GM18909 (cell line): Measurements from ENCODE around the gene DACH1.
"Not testable (repeated sequence)": the region's sequence is repeated elsewhere in the genome, so short reads cannot be mapped to it uniquely, and the experiment has no call there.

Experiments used
- ATAC-seq: cut with Tn5 transposase; IDR thresholded peaks from one replicate; pipeline ENCODE4 v1.9.1; 2021; ENCODE audit warnings: mild to moderate bottlenecking; ENCODE audit not compliant: unreplicated experiment, poor library complexity

The DACH1 gene

DNA sequence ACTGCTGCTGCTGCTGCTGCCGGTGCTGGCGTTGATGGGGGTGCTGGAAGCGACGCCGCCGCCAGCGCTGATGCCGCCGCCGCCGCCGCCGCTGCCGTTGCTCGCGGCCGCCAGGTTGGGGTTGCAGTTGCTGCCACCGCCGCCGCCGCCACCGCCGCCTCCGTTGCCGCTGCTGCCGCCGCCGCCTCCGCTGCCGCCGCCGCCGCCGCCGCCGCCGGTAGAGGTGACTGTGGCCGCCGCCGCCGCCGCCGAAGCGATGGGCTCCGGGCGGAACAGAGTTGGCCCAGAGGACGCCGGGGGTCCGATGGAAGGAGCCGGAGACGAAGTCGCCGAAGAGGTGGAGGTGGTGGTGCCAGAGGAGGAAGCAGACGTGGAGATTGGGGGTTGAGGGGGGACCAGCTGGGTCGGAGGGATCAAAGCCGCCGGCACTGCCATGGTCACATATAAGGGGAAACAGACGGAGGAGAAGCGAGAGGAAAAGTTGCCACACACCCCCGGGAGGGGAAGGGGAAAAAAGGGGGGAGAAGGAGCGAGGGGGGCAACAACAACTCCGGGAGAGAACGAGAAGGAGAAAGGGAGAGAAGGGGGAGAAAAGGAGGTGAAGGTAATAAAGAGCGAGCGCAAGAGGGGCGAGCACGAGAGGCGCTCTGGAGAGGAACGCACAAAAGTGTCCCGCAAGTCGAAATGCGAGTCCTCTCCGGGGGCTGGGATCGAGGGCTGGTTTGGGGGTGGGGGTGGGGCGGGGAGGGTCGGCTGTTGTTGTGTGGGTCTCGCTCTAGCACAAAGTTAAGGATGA is 471 bp downstream of the DACH1 start:
- peak; percentile 43 for ATAC-seq

DNA sequence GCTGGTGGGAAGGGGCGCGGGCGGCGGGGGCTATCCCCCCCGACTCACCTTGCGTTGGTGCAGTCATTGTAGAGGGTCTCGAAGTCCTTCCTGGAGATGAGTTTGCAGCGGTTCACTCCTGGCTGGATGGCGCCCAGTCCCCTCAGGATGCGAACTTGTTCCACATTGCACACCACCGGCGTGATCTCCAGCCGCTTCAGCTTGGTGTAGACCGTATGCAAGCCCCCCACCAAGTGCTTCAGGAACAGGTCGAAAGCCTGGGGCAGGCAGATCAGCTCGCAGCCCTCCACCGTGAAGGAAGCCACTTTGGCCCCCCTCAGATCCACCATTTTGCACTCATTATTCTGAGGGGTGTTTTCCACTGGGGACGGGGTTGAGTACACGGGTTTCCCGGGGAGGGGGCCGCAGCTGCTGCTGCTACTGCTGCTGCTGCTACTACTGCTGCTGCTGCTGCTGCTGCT is 1.1 kb downstream of the DACH1 start:
- ATAC-seq: peak; percentile 10

DNA sequence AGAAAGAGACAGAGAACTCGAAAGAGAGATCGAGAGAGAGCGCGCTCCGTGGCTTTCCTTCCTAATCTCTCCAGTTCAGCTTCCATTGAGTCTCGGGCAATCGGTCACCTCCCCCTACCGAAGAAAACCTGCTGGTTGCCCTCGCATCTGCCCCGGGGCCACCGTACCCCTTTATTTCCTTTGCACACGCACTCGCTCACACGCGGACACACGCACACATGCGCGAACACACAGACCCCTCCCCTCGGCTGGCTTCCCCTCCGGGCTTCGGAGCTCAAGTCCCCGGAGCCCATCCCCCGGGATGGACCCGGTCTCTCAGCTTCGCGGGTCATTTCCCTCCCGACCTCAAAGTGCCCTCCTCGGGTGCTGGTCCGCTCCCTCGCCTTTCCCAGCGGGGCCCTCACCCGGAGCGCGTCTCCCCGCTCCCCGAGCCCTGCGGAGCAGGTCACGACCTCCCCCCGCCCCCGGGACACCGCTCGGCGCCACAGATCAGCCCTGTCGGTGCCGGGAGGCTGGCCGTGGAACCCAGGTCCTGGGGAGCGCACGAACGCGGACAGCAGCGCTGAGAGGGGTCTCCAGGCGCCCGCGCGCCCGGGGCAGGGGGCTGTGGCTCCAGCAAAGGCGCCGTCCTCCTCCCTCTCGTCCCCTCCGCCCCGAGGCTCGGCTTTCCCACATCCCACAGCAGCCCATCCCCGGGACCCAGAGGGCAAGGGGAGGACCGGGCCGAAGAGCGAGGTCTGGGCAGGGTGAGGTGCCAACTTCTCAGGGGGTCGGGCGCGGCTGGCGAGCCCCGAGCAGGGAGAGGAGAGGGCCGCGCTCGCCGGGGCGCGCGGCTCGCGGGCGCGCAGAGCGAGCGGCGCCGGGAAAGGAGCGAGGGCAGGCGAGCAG is 1.8 kb downstream of the DACH1 start:
- ATAC-seq: peak; percentile 9

DNA sequence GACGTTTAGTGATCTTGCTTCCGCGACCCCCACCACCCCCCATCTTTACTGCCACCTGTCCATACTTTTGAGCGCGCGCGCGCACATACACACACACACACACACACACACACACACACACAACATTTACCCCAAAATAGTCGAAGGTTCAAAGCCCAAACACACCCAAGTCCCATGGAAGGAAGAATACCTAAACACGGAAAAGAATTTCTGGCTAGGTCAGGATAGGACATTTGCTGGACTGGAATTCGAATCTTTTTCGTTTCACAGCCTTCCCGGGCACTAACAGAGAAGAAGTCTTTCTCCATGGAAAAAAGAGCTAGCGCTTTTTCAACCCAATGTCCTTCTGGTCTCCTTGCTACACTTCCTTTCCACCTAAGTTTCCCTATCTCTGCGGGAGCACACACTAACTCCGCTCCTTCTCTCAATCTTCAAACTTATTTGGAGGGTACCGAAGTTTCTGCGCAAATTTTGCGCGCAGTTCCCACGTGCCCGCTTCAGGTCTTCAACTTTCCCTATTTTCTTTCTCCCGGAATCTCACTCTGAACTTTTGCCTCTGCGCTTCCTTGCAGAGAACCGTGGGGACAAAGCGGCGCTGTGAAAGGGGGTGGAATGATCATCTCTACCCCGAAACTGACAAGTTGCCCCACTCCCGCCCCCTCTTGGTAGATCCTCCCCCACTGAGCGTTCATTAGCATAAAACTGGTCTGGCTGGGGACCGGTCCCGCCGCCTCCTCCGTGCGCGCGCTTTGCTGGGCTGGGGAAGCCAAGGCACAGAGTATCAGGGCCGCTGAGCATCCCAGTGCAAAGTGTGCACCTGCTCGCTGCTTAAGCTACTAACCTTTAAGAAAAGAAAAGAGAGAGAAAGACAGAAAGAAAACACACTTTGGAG is 2.7 kb downstream of the DACH1 start:
- ATAC-seq: no peak

DNA sequence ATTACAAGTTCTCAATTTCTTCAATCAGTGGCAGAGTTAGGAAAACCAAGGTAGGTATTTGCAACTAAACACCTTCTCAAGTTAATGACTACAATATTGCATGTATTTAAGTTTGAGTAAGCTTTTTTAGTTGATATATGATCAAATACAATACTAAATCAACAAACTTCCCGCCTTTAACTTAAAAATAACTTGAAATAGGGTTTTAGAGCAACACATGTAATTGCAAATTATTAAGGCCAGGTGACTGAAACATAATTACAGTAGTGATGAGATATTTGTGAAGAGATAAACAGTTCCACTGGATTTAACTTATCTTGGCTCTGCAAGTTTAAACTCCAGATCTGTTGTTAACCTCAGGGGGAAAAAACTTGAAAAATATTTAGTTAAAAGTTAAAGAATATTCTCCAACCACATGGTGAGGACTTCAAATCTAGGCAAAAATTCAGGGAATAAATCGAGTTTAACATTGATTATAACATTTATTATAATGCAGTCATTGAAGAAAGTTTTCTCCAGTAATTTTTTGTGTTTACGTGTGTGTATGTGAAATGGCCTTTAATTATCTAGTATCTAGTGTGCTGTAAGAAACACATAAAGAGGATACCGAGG is 3.6 kb downstream of the DACH1 start:
- no peak for ATAC-seq

- no peak for ATAC-seq
These were observed 4.5 kb downstream of the DACH1 start for GRCh38 chr13:71862459-71862943.

- no peak for ATAC-seq
These were observed 5.1 kb downstream of the DACH1 start for GRCh38 chr13:71861769-71862458.

GRCh38 chr13:71860547-71861138 is 6.4 kb downstream of the DACH1 start:
- ATAC-seq: no peak

DNA sequence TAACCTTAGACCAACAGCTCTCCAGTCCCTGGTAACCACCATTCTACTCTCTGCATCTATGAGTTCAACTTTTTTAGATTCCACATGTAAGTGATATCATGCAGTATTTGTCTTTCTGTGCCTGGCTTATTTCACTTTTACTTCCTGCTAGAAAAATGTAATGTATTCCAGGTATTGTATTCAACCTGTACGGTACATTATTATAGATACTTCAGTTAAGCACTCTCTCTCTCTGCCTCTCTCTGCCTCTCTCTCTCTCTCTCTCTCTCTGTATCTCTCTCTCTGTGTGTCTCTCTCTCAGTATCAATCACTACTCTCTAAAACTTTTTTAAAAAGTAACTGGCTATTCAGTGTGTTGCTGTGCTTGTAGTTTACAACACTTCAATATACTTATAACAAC is 8.4 kb downstream of the DACH1 start:
- no peak for ATAC-seq

GRCh38 chr13:71856548-71857043 is 10.4 kb downstream of the DACH1 start:
- no peak for ATAC-seq

DNA sequence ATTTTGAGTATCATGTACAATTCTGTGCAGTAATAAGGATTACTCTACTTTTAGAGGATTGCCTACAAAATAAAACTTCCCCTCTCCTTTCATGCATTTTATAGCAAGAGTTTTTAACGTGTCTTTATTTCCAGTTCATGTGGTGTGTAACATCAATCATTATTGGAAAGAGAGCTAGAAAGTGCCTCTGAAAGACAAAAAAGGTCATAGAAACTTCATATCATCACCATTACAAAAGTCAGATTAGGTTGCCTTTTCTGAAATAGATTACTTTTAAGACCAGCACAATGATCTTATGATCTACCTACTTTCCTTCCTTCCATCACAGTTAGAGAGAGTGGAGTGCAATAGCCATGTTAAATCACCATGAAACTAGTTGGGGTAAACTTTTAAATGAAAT is 12.6 kb downstream of the DACH1 start:
- ATAC-seq: no peak

DNA sequence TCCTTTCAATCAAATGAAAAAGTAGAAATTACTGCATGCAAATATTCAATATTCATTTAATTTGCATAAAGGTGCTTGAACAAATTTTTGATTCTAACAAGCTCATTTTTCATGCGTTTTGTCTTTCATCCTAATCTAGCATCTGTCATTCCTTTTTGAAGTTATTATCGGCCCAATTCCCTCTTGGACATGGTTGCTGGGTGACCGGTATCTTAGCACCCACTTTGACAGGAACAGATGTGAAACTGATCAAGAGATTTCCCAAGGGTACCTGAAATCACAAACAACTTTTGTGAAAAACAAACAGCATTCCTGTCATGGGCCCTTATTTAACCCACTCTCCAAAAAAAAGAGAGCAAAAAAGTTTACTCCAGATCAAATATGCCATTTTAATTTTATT is 13.3 kb downstream of the DACH1 start:
- no peak for ATAC-seq

GRCh38 chr13:71852736-71853135 is 14.3 kb downstream of the DACH1 start:
- no peak for ATAC-seq

DNA sequence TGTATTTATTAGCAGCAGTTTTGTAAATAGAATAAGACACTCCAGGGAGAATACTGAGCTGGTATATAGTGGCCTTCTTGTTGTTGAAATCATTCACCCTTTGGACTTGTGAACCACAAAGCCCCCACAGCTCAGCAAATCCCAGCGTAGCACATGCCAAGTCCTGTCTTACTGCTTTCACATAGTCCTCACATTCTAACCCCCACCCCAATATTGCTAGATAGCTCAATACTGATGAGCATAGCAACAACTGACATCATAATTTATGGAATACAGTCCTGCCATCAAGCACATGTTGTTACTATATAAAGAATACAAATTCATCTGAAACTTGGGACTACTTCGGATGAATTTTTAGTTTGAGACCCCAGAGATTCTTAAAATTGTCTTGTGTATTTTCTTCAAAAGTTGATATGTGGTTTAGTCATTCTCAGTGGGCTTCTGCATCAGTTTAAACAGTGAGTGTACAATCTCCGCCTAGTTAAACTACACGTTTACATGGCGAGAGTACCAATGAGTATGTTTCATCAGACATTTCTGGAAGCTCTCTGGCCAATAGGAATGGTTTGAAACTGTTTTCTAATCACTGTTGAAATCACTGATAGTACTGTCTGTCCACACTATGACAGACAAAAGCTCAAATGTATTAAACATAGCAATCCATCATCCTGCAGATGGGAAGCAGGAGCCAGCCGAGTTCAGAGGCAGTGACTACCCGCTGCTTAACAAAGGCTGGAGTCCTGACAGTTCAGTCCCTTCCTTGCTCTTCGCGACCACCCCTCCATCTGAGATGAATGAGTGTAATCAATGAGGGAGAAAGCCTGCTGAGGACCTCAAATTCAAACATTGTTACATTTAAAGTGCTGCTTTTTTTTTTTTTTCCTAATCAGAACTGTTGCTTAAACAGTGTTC is 15.2 kb downstream of the DACH1 start:
- ATAC-seq: no peak

- no peak for ATAC-seq
These were observed 25.0 kb downstream of the DACH1 start for GRCh38 chr13:71842003-71842402.

- ATAC-seq: no peak
These were observed 28.2 kb downstream of the DACH1 start for GRCh38 chr13:71838842-71839241.

- not testable (repeated sequence) for ATAC-seq
These were observed 29.4 kb downstream of the DACH1 start for GRCh38 chr13:71837582-71837981.

GRCh38 chr13:71831716-71832115 is 35.3 kb downstream of the DACH1 start:
- ATAC-seq: no peak
